Stimulated activated naive CD8-positive, alpha-beta T cell treated with anti-CD3 and anti-CD28 coated beads, Interleukin-15, Interleukin-2, amounts not matched to agents 100 U/mL and 50 U/mL, for 24 hours (primary cell): Measurements from ENCODE around the gene CXCL11.
"Not testable (repeated sequence)": the region's sequence is repeated elsewhere in the genome, so short reads cannot be mapped to it uniquely, and the experiment has no call there.

ENCODE experiments used
- ATAC-seq: fragments of 150-1000 bp; cut with Tn5 transposase; one replicate; pipeline ENCODE4 v1.10.0; 2021
- DNase-seq: peaks from one replicate; pipeline ENCODE4 v3.0.0; 2021

CXCL11 gene

GRCh38 chr4:76042241-76042998 lies 6.5 kb upstream of the CXCL11 start:
- DNase-seq = not testable (repeated sequence)
- peak; percentile 59 for ATAC-seq

- DNase-seq (no peak), ATAC-seq (no peak)
These were observed 985 bp upstream of the CXCL11 start for GRCh38 chr4:76036855-76037254.

GRCh38 chr4:76035141-76035540 lies 729 bp downstream of the CXCL11 start:
- ATAC-seq = no peak
- DNase-seq = no peak

GRCh38 chr4:76029300-76029699 lies 6.6 kb downstream of the CXCL11 start:
- no peak for DNase-seq
- ATAC-seq = no peak

GRCh38 chr4:76028350-76028765 lies 7.5 kb downstream of the CXCL11 start:
- ATAC-seq (no peak), DNase-seq (no peak)

DNA sequence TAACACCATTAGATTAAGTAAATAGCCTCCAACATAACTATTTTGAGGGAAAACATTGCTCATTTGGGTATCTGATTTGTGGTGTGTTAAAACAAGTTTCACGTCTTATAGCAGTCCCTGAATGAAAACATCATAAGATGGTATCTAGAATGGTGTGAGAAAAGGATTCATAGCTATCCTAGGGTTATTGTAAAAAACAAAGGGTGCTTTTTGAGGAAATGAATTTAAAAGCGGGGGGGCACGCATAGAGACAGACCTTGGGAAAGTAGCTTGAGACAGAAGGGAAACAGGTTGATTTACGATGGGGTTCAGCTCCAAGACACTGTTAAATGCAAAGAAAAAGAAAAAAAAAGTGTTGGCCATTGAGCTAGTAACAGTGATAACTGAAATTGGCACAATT lies 11.8 kb downstream of the CXCL11 start:
- DNase-seq = no peak
- ATAC-seq = peak; percentile 15

DNA sequence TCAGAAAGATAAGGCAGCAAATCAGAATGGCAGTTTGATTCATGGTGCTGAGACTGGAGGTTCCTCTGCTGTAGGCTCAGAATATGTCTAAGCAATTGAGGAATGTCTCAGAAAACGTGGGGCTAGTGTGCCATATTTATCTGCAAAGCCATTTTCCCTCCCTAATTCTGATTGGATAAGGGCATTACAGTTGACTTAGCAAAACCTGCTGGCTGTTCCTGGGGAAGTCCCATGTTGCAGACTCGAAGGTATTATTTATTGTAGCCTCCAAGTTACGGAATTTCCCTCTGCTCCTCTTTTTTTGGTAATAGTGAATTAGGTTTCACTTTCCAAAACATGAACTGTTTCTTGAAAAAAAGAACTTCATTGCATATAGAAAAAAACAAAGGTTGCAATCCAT lies 12.5 kb downstream of the CXCL11 start, which contains the start of gene CXCL10:
Gene CXCL10 (minus strand): TSS at position 109 of the 400 bp plus-strand sequence. CDS start 66 bp downstream, at position 43.
- DNase-seq (no peak), ATAC-seq (peak; percentile 47)

- ATAC-seq (no peak), DNase-seq (no peak)
These were observed 13.2 kb downstream of the CXCL11 start for GRCh38 chr4:76022677-76023076.

DNA sequence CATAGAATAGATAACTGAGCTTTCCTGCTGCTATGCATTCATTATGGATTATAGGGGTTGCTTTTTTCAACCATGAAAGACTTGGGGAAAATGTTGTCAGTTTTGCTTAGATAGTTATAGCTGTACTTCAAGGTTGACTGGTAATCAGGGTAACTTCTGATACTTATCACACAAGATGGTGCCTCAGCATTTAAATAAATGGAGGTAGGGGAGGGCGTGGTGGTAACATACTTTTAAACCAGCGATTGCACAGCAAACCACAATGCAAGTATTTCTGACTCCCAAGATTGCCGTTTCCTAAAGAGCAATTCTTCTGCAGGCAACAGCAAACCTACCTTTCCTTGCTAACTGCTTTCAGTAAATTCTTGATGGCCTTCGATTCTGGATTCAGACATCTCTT lies 13.8 kb downstream of the CXCL11 start:
- no peak for ATAC-seq
- DNase-seq = no peak

DNA sequence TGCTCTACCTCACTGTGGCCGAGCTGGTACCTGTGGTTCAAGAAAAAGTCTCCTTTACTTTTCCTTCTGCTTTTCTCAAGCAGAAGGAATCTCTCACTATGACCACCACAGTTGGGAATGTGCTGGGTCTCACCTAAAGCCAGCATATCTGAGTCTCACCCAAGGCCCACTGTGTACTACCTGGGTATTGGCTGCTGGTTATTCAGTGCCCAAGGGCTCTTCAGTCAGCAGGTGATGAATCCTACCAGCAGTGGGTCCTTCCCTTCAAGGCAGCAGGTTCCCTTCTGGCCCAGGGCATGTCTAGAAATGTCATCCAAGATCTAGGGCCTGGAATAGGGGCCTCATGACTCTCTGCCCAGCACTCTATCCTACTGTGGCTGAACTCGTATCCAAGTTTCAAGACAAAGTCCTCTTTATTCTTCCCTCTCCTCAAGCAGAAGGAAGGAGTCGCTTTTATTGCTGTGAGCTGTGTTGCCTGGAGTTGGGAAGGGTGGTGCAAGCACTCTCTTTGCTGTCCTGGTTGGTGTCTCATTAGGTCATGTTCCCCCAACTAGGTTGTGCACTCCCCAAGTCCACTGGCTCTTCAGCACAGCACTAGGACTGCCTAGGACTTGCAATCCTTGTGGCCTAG lies 18.7 kb downstream of the CXCL11 start:
- DNase-seq = no peak
- no peak for ATAC-seq

- DNase-seq = peak; percentile 14
- ATAC-seq = peak; percentile 51
These were observed 19.5 kb downstream of the CXCL11 start for GRCh38 chr4:76016393-76016792.

GRCh38 chr4:76013540-76013939 lies 22.3 kb downstream of the CXCL11 start:
- no peak for DNase-seq
- ATAC-seq = no peak

- no peak for ATAC-seq
- no peak for DNase-seq
These were observed 23.5 kb downstream of the CXCL11 start for GRCh38 chr4:76012388-76012801.

DNA sequence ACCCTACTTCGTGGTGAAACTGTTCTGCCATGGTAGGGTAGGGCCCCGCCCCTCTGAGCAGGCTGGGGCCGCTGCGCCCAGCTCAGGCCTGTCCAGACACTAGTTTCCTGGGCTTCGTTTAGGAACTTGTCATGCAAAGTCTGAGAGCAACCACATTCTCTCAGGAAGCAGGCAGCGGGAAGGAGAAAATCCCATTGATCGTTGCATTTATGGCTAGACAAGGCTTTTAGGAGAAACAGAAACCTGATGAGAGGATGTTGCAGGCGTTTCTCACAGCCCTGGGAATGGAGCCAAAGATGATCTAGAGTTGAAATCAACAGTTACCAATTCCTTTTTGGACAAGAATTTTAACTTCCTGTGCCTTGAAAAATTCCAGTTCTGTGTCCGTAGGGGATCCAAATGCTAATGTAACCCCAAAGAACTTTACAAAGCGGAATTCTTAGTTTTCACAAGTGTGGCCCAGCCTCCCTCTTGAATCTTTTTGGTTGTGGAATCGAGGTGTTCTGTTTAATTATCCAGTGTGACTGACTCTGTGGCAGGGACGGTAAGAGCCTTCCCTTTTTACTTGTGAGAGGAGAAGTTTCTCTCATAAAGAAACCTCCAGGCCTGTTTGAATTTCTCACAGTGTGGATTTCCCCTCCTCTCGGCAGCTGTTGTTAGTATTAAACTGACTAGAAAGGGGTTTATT lies 24.0 kb downstream of the CXCL11 start:
- ATAC-seq (peak; percentile 33), DNase-seq (no peak)

DNA sequence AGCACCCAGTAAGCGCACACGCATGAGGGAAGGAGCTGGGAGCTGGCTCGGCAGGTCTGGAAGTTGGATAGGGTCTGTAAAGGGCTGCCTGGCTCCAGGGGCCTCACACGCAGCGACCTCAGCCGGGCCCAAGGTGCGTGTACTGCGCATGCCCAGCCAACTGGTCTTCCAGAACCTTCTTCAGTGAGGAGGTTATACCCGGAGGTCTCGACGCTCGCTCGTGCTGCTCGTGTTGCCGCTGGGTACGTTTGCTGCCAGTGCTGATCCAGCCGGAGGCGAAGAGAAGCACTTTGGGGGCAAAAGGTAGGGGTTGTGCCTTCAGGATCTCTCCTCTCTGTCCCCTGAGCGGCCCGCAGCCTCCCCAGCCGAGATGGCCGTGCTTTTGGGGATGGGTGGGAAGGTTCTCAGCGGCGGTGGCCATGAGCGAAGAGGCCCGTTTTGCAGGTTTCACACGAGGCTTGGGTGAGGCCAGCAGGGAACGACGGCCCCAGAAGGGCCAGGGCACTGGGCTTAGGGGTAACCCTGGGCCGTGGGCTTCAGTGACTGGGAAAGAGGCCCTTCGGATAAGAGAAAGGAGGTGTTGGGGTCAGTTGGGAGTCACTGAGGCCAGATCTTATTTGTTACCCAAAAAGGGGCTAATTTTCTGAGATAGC lies 24.7 kb downstream of the CXCL11 start:
- DNase-seq (no peak), ATAC-seq (no peak)

- DNase-seq = no peak
These were observed 25.3 kb downstream of the CXCL11 start for GRCh38 chr4:76010576-76010975.

GRCh38 chr4:76009311-76009710 lies 26.6 kb downstream of the CXCL11 start:
- DNase-seq = no peak
- no peak for ATAC-seq

More at GRCh38 chr4:76010576-76010975, 25.3 kb downstream of the CXCL11 start:
- no peak for ATAC-seq

GRCh38 chr4:76007089-76007862 lies 28.6 kb downstream of the CXCL11 start, which contains the start of gene CXCL9:
Gene CXCL9, minus strand, starts transcription at chr4:76007509. Its CDS starts 60 bp downstream, at chr4:76007449.
- ATAC-seq = peak; percentile 14
- DNase-seq = no peak

GRCh38 chr4:76003620-76004019 lies 32.2 kb downstream of the CXCL11 start:
- DNase-seq (no peak), ATAC-seq (no peak)

DNA sequence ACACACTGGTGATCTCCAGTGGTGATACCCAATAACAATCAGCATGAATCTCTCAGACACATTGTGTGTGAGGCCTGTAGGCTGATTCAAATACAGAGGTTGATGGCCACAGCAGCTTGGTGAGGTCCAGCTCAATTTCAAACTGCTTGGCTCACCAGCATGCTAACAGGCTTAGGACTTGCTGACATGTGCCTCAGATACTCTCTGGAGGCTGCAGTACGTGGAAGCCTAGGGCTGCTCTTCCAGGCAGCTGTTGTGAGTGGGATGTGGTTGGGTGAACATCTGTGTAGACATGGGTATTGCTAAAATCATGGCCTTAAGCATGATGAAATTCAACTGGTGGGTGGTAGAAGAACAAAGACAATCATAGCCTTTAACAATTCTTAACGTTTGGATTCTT lies 32.8 kb downstream of the CXCL11 start:
- no peak for ATAC-seq
- no peak for DNase-seq

GRCh38 chr4:76002176-76002575 lies 33.7 kb downstream of the CXCL11 start:
- ATAC-seq (no peak), DNase-seq (no peak)

- ATAC-seq = no peak
- DNase-seq = no peak
These were observed 34.2 kb downstream of the CXCL11 start for GRCh38 chr4:76001700-76002099.
